ENCODE data around the gene PPP1R14C. TPM values are rescaled to one million over a fixed set of nuclear protein-coding genes. Genes with fewer than 3 reads are reported as not detected.

The PPP1R14C gene
- total RNA-seq, 1 donor from 2014 or later, result 0.26 TPM

GRCh38 chr6:150140236-150140969, 2.4 kb upstream of the PPP1R14C start:
- no peak for DNase-seq (ENCODE audit: low spot score)
- H3K36me3 Mint-ChIP-seq, result no peaks in the 10 kb centered on the region
- Histone ChIP-seq H3K4me3 (no peak overlapping the region), H3K4me2 (no peak overlapping the region), H3K9ac (no peak overlapping the region), H3K27me3 (peaks cover 78% of the 10 kb centered on the region), H2AFZ (replicated peaks) (no peak overlapping the region), H4K20me1 (ENCODE audit: low read depth) (peaks cover 9% of the 10 kb centered on the region), H3K4me1 (peaks cover 4% of the 10 kb centered on the region), H3K9me3 (ENCODE audit: low read depth) (no peaks in the 10 kb centered on the region), H3F3A (ENCODE audit: low read depth) (peaks cover 11% of the 10 kb centered on the region), H3K27ac (no peak overlapping the region), H3K36me3 (no peaks in the 10 kb centered on the region), H3K79me2 (ENCODE audit: low read depth) (no peaks in the 10 kb centered on the region)
- TF ChIP-seq EZH2phosphoT487 (IDR thresholded peaks at IDR 0.05) (no peak), EZH2 (IDR thresholded peaks at IDR 0.05) (no peak), CTCF (IDR thresholded peaks at IDR 0.05) (no peak)
- H3K4me1 Mint-ChIP-seq, result peaks cover 15% of the 10 kb centered on the region
- peak overlapping the region; percentile 3 for H3K4me3 Mint-ChIP-seq
- no peaks in the 10 kb centered on the region for H3K9me3 Mint-ChIP-seq
- peaks cover 47% of the 10 kb centered on the region for H3K27me3 Mint-ChIP-seq (ENCODE audit: insufficient read depth, low read depth)
- H3K27ac Mint-ChIP-seq, result no peak overlapping the region

GRCh38 chr6:150142097-150142669, 661 bp upstream of the PPP1R14C start:
- no peak overlapping the region for H3K27ac Mint-ChIP-seq
- H3K36me3 Mint-ChIP-seq, result no peaks in the 10 kb centered on the region
- no peaks in the 10 kb centered on the region for H3K9me3 ChIP-seq (ENCODE audit: low read depth)
- H3K4me3 ChIP-seq, result peak overlapping the region; percentile 56
- peaks cover 96% of the 10 kb centered on the region for H3K27me3 ChIP-seq
- no peaks in the 10 kb centered on the region for H3K79me2 ChIP-seq (ENCODE audit: low read depth)
- peak overlapping the region; percentile 89 for H3K4me3 Mint-ChIP-seq
- H3F3A ChIP-seq (ENCODE audit: low read depth), result peaks cover 11% of the 10 kb centered on the region
- peaks cover 15% of the 10 kb centered on the region for H3K4me1 Mint-ChIP-seq
- H3K4me2 ChIP-seq, result peak overlapping the region; percentile 91
- peaks cover 9% of the 10 kb centered on the region for H4K20me1 ChIP-seq (ENCODE audit: low read depth)
- H3K4me1 ChIP-seq, result peaks cover 4% of the 10 kb centered on the region
- H3K9me3 Mint-ChIP-seq, result no peaks in the 10 kb centered on the region
- peak overlapping the region; percentile 88 for H2AFZ ChIP-seq (replicated peaks)
- H3K27ac ChIP-seq, result no peak overlapping the region
- H3K36me3 ChIP-seq, result no peaks in the 10 kb centered on the region
- TF ChIP-seq EZH2 (IDR thresholded peaks at IDR 0.05) (no peak), CTCF (IDR thresholded peaks at IDR 0.05) (no peak), EZH2phosphoT487 (IDR thresholded peaks at IDR 0.05) (no peak)
- H3K9ac ChIP-seq, result no peak overlapping the region
- peaks cover 55% of the 10 kb centered on the region for H3K27me3 Mint-ChIP-seq (ENCODE audit: insufficient read depth, low read depth)
- DNase-seq (ENCODE audit: low spot score), result peak; percentile 52

GRCh38 chr6:150143516-150144293, 861 bp downstream of the PPP1R14C start:
- Mint-ChIP-seq H3K36me3 (no peaks in the 10 kb centered on the region), H3K27me3 (ENCODE audit: insufficient read depth, low read depth) (peaks cover 53% of the 10 kb centered on the region), H3K27ac (no peak overlapping the region), H3K9me3 (no peaks in the 10 kb centered on the region), H3K4me1 (peaks cover 18% of the 10 kb centered on the region), H3K4me3 (peak overlapping the region; percentile 87)
- Histone ChIP-seq H3K9ac (no peak overlapping the region), H2AFZ (replicated peaks) (peak overlapping the region; percentile 88), H3K36me3 (no peaks in the 10 kb centered on the region), H3K27me3 (peaks cover 100% of the 10 kb centered on the region), H3K4me3 (peak overlapping the region; percentile 56), H3K4me2 (peak overlapping the region; percentile 91), H3F3A (ENCODE audit: low read depth) (peaks cover 11% of the 10 kb centered on the region), H3K79me2 (ENCODE audit: low read depth) (no peaks in the 10 kb centered on the region), H4K20me1 (ENCODE audit: low read depth) (peaks cover 9% of the 10 kb centered on the region), H3K4me1 (peaks cover 4% of the 10 kb centered on the region), H3K9me3 (ENCODE audit: low read depth) (no peaks in the 10 kb centered on the region), H3K27ac (no peak overlapping the region)
- peak; percentile 74 for TF ChIP-seq EZH2phosphoT487 (IDR thresholded peaks at IDR 0.05)
- TF ChIP-seq EZH2 (IDR thresholded peaks at IDR 0.05), result peak; percentile 77
- TF ChIP-seq CTCF (IDR thresholded peaks at IDR 0.05), result no peak
- peak; percentile 60 for DNase-seq (ENCODE audit: low spot score)

Data from neural progenitor cell (in vitro differentiated cells).